HG03139 (cell line): ENCODE results near the gene PDSS1.

Source experiments
- ATAC-seq: cut with Tn5 transposase; IDR thresholded peaks from one replicate; pipeline ENCODE4 v1.9.1; 2021; ENCODE audit not compliant: unreplicated experiment

Gene PDSS1

DNA sequence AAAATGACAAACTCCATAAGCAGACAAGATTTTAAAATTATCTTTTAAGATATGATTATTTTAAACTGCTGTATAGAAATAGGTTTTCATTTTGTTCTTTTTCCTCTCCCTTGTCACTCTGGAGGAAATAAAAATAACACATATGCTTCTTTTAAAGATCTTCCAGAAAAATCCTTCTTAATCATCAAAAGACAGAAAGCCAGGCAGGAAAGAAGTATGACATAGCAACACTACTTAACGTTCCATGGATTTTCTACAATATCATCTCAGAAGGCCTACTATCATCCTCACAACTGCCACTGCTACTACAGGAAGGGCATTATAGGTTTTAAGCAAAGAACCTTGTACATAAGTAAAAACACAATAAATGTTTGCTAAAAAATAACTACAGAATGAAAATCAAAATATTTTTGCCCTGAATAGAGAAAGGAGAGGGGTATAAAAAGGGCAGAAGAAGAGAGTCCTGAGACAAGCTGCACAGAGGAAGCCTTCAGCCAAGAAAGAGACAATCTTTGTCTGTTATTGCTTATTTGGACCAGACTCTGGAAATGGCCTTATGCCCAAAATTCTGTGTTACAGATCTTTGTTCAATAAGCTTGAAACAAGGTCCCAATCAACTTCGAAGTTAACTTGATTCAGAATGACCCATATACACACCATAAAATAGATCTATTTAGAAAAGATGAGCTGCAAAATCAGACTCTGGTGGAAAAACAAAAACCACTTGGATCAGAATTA is 95.4 kb downstream of the PDSS1 start:
- ATAC-seq = no peak
